HG02981 (cell line): ENCODE measurements around the gene EFNA4.
"Not testable (repeated sequence)": the region's sequence is repeated elsewhere in the genome, so short reads cannot be mapped to it uniquely, and the experiment has no call there.

Experiments
- ATAC-seq: cut with Tn5 transposase; IDR thresholded peaks from one replicate; pipeline ENCODE4 v1.9.1; 2021; ENCODE audit warnings: mild to moderate bottlenecking, moderate library complexity; ENCODE audit not compliant: unreplicated experiment

Gene EFNA4

DNA sequence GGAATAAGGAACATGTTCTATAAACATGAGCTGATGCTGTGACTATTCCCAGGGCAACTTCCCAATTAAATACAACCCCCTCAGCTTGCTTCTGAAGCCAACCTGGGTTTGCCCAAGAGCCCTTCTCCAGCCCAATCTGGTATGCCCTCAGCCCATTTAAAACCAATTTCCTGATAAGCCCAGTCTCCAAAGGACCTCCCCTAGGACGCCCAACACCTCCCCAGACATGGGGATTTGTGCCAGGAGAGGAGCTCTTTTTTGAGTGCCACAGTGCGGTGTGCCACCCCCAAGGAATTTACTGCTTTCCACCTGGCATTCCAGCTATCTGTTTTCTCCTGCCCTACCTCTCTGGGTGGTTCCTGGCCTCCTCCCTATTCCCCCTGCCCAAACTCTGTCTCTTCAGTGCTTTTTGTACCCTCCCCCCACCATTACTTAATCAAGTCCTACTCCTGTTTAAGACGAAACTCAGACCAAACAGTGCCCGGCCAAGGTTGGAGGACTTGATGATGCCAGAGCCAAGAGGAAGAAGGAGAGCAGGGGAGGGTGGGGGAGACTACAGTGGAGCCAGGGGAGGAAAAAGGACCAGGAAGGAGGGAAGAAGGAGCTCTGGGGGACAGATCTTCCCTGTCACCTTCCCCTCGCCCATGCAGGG lies 52.7 kb downstream of the EFNA4 start:
- no peak for ATAC-seq

DNA sequence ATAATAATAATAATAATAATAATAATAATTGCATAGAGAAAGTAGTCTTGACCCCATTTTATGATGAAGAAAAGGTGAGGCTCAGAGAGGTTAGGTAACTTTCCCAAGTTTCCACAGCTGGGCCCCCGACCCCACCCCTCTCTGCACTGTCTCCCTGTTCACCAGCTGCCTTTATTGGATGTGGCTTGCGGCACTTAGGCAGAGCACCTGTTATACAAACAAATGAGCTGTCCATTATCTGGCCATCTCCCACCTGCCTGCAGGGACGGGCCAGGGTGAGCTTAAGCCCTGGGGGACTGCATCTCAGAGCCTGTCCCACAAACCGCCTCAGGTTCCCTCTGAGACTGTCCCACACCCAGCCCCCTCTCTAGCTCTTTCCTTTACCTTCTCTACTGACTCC lies 54.1 kb downstream of the EFNA4 start:
- no peak for ATAC-seq

DNA sequence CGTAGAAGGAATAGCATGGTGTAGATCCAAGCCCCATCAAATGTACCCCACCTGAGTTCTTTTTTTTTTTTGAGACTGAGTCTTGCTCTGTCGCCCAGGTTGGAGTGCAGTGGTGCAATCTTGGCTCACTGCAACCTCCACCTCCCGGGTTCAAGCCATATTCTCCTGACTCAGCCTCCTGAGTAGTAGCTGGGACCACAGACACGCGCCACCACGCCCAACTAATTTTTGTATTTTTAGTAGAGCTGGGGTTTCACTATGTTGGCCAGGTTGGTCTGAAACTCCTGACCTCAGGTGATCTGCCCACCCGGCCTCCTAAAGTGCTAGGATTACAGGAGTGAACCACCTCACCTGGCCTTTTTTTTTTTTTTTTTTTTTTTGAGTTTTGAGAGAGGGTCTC lies 54.5 kb downstream of the EFNA4 start:
- ATAC-seq = not testable (repeated sequence)
